Panc1 (cell line): Measurements from ENCODE around the gene NUP93. TPM values are rescaled to one million over a fixed set of nuclear protein-coding genes. Genes with fewer than 3 reads are reported as not detected.

Experiments
- ATAC-seq: fragments of 200-7000 bp; cut with Tn5 transposase; 2 replicates; pipeline ENCODE4 v1.9.1; 2020; ENCODE audit warnings: mild to moderate bottlenecking, moderate library complexity
- BruUV-seq: library from RNA; stranded (reverse); fragments of 400-500 nt; replicated peaks from 2 replicates; lab custom pipeline; 2021; lab: Mats Ljungman, UMichigan
- CTCF ChIA-PET: fragments of 300-600 bp; sonication (Branson Sonifier 250); formaldehyde crosslinking; loops from one replicate; lab custom pipeline; 2022; ENCODE audit warnings: antibody characterized with exemption; lab: Charles Lee
- POLR2A ChIA-PET: fragments of 300-600 bp; sonication (Branson Sonifier 250); formaldehyde crosslinking; loops from one replicate; lab custom pipeline; 2022; ENCODE audit warnings: antibody characterized with exemption; lab: Charles Lee
- DNase-seq: peaks from one replicate; pipeline ENCODE4 v3.0.0-alpha.2; 2010; ENCODE audit warnings: low read depth, low spot score
- H3K27ac ChIP-seq: 2 replicates; pipeline ENCODE4 v1.5.1; 2011; ENCODE audit warnings: mild to moderate bottlenecking, low read length, inconsistent platforms
- H3K27me3 ChIP-seq: fragments of 200-500 bp; sonication (Bioruptor generic); 2 replicates; pipeline ENCODE4 v1.6.0; 2014; ENCODE audit warnings: low read length, inconsistent platforms; ENCODE audit not compliant: control insufficient read depth, insufficient read depth
- H3K36me3 ChIP-seq: fragments of 200-500 bp; sonication (Bioruptor generic); 2 replicates; pipeline ENCODE4 v1.5.1; 2014; ENCODE audit warnings: inconsistent platforms, mild to moderate bottlenecking, low read length, moderate library complexity; ENCODE audit not compliant: control insufficient read depth, insufficient read depth
- H3K4me1 ChIP-seq: 2 replicates; pipeline ENCODE4 v1.5.1; 2011; ENCODE audit warnings: inconsistent platforms, mild to moderate bottlenecking, low read length, moderate library complexity; ENCODE audit not compliant: control insufficient read depth, insufficient read depth
- H3K4me3 ChIP-seq, 2 experiments: 2 replicates each; pipeline ENCODE4 v1.5.1; 2011 to 2012; ENCODE audit warnings: low read depth in 2 of 2, low read length in 2 of 2, mild to moderate bottlenecking in 2 of 2, inconsistent platforms in 1 of 2, moderate library complexity in 1 of 2
- H3K9me3 ChIP-seq: fragments of 200-500 bp; sonication (Bioruptor generic); 2 replicates; pipeline ENCODE4 v1.5.1; 2014; ENCODE audit warnings: low read depth, mild to moderate bottlenecking, inconsistent platforms, low read length, moderate library complexity; ENCODE audit not compliant: control insufficient read depth, insufficient read depth
- POLR2AphosphoS5 ChIP-seq: IDR thresholded peaks from 2 replicates; pipeline ENCODE4 v1.6.1; 2012; ENCODE audit warnings: mild to moderate bottlenecking, low read depth, low read length, moderate library complexity
- SIN3A ChIP-seq: IDR thresholded peaks from 2 replicates; pipeline ENCODE4 v1.6.1; 2012; ENCODE audit warnings: low read depth, mild to moderate bottlenecking, low read length, moderate library complexity, borderline replicate concordance; ENCODE audit not compliant: insufficient read depth
- TCF7L2 ChIP-seq: IDR thresholded peaks from 2 replicates; pipeline ENCODE4 v1.6.1; 2011; ENCODE audit warnings: mild to moderate bottlenecking, low read depth, low read length, inconsistent platforms
- in situ Hi-C: cut with HindIII; loops from 2 replicates; pipeline ENCODE4 v1.10.0; 2016; ENCODE audit warnings: low sequenced_read_pairs, low pct_unique_long_range_greater_than_20kb
- intact Hi-C: fragments of 100-400 bp; cut with micrococcal nuclease; formaldehyde crosslinking; loops from one replicate; pipeline ENCODE4 v1.10.0; 2022; ENCODE audit not compliant: unreplicated experiment
- total RNA-seq: library from RNA; stranded (reverse); gene quantifications from one replicate; pipeline ENCODE4 v1.2.1, GENCODE V29; 2021; ENCODE audit not compliant: unreplicated experiment
- TF ChIP-seq, protein P1 (sequence below): fragments of 450-650 bp; IDR thresholded peaks from 2 replicates; pipeline ENCODE4 v1.5.1; 2017; ENCODE audit warnings: mild to moderate bottlenecking
- TF ChIP-seq, protein P2 (sequence below), 2 experiments: IDR thresholded peaks; 2 replicates each; pipeline ENCODE4 v1.6.1; 2011 to 2012; ENCODE audit warnings: low read depth in 2 of 2, control low read depth in 1 of 2, low read length in 1 of 2, mild to moderate bottlenecking in 1 of 2, moderate library complexity in 1 of 2; ENCODE audit not compliant: insufficient read depth in 1 of 2

The NUP93 gene
- total RNA-seq, 1 experiment from 2014 or later = 88.5 TPM

DNA sequence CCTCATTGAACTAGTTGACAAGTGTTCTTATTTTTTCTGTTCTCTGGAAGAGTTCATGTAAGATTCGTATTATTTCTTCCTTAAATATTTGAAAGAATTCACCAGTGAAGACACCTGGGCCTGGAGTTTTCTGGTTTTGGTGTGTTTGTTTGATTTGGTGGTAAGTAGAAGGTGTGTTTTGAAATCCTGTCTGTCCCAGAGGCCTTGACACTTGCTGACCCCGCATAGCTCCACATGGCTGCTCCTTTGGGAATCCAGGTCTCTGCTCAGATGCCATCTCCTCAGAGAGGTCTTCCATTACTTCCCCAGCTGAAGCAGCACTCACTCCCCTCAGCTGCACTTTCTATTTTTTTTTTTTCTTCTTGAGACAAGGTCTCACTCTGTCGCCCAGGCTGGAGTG lies 5.7 kb upstream of the NUP93 start:
- DNase-seq (no peak), ATAC-seq (no peak)
- CTCF ChIA-PET = no interaction called here
- Histone ChIP-seq H3K9me3 (no peaks in the 10 kb centered on the region), H3K27me3 (no peaks in the 10 kb centered on the region), H3K4me3 (no peak overlapping the region), H3K36me3 (no peaks in the 10 kb centered on the region), H3K27ac (no peak overlapping the region), H3K4me1 (no peaks in the 10 kb centered on the region)
- intact Hi-C loops = no loop called here
- no peak for TF ChIP-seq POLR2AphosphoS5
- TF ChIP-seq, protein P1, sequence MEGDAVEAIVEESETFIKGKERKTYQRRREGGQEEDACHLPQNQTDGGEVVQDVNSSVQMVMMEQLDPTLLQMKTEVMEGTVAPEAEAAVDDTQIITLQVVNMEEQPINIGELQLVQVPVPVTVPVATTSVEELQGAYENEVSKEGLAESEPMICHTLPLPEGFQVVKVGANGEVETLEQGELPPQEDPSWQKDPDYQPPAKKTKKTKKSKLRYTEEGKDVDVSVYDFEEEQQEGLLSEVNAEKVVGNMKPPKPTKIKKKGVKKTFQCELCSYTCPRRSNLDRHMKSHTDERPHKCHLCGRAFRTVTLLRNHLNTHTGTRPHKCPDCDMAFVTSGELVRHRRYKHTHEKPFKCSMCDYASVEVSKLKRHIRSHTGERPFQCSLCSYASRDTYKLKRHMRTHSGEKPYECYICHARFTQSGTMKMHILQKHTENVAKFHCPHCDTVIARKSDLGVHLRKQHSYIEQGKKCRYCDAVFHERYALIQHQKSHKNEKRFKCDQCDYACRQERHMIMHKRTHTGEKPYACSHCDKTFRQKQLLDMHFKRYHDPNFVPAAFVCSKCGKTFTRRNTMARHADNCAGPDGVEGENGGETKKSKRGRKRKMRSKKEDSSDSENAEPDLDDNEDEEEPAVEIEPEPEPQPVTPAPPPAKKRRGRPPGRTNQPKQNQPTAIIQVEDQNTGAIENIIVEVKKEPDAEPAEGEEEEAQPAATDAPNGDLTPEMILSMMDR = no peak
- TF ChIP-seq TCF7L2 = no peak
- TF ChIP-seq SIN3A = no peak
- TF ChIP-seq, protein P2, sequence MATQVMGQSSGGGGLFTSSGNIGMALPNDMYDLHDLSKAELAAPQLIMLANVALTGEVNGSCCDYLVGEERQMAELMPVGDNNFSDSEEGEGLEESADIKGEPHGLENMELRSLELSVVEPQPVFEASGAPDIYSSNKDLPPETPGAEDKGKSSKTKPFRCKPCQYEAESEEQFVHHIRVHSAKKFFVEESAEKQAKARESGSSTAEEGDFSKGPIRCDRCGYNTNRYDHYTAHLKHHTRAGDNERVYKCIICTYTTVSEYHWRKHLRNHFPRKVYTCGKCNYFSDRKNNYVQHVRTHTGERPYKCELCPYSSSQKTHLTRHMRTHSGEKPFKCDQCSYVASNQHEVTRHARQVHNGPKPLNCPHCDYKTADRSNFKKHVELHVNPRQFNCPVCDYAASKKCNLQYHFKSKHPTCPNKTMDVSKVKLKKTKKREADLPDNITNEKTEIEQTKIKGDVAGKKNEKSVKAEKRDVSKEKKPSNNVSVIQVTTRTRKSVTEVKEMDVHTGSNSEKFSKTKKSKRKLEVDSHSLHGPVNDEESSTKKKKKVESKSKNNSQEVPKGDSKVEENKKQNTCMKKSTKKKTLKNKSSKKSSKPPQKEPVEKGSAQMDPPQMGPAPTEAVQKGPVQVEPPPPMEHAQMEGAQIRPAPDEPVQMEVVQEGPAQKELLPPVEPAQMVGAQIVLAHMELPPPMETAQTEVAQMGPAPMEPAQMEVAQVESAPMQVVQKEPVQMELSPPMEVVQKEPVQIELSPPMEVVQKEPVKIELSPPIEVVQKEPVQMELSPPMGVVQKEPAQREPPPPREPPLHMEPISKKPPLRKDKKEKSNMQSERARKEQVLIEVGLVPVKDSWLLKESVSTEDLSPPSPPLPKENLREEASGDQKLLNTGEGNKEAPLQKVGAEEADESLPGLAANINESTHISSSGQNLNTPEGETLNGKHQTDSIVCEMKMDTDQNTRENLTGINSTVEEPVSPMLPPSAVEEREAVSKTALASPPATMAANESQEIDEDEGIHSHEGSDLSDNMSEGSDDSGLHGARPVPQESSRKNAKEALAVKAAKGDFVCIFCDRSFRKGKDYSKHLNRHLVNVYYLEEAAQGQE (IDR thresholded peaks at IDR 0.05; ENCODE audit: insufficient read depth in 1 of 2, low read depth in 2 of 2, low read length in 1 of 2) = no peak
- no TSS peak for BruUV-seq
- in situ Hi-C loops = no loop called here
- POLR2A ChIA-PET = interaction anchor here (0.7 kb wide), 1 partner anchor 155 kb away, joined by 4 read pairs; no protein-coding TSS in a partner anchor

DNA sequence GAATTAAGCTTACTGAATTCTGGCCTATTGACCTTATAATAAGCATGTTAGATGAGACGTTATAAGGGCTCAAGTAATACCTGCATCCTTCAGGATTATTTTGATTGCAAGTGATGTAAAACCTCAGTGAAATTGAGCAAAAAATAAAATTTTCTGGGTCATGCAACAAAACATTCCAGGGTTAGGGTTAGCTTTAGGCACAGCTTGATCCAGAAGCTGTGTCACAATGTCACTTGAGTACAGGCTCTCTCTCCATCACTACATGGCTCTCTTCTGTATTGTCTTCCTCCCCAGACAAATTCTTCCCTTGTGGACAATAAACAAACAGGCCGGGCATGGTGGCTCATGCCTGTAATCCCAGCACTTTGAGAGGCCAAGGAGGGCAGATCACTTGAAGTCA lies 3.6 kb upstream of the NUP93 start:
- peaks cover 5% of the 10 kb centered on the region; the same call in 1 of the 2 replicates for H3K4me1 ChIP-seq
- no TSS peak for BruUV-seq
- ATAC-seq = no peak
- H3K9me3 ChIP-seq = no peaks in the 10 kb centered on the region
- in situ Hi-C loops (no loop called here), intact Hi-C loops (no loop called here)
- H3K36me3 ChIP-seq = no peaks in the 10 kb centered on the region; the same call in 1 of the 2 replicates
- H3K4me3 ChIP-seq = no peak overlapping the region
- ChIA-PET CTCF (no interaction called here), POLR2A (no interaction called here)
- no peaks in the 10 kb centered on the region for H3K27me3 ChIP-seq
- no peak overlapping the region for H3K27ac ChIP-seq
- no peak for DNase-seq
- TF ChIP-seq TCF7L2 (no peak), SIN3A (no peak), POLR2AphosphoS5 (no peak)
- TF ChIP-seq, protein P2 (IDR thresholded peaks at IDR 0.05; ENCODE audit: insufficient read depth in 1 of 2, low read depth in 2 of 2, low read length in 1 of 2) = no peak
- TF ChIP-seq, protein P1 = no peak
